KMS-11 (cell line): ENCODE measurements around the gene TPO.

Source experiments
- H2AFZ ChIP-seq: fragments of 200-600 bp; sonication (generic); 2 replicates; pipeline ENCODE4 v1.6.1; 2016; ENCODE audit warnings: antibody characterized with exemption, mixed run types, low read depth
- H3K27ac ChIP-seq: fragments of 200-600 bp; sonication (generic); 2 replicates; pipeline ENCODE4 v1.6.1; 2016; ENCODE audit warnings: mild to moderate bottlenecking, mixed run types
- H3K27me3 ChIP-seq: fragments of 200-600 bp; sonication (generic); 2 replicates; pipeline ENCODE4 v1.6.1; 2017; ENCODE audit warnings: mild to moderate bottlenecking, low read depth, mixed run types, moderate library complexity; ENCODE audit not compliant: insufficient read depth
- H3K36me3 ChIP-seq: fragments of 200-600 bp; sonication (generic); 2 replicates; pipeline ENCODE4 v1.6.1; 2017; ENCODE audit warnings: mild to moderate bottlenecking, mixed run types; ENCODE audit not compliant: insufficient read depth
- H3K4me1 ChIP-seq: fragments of 200-600 bp; sonication (generic); 2 replicates; pipeline ENCODE4 v1.6.1; 2016; ENCODE audit warnings: mild to moderate bottlenecking, low read depth, mixed run types; ENCODE audit not compliant: poor library complexity, severe bottlenecking
- H3K4me2 ChIP-seq: fragments of 200-600 bp; sonication (generic); 2 replicates; pipeline ENCODE4 v1.7.0; 2016; ENCODE audit warnings: mild to moderate bottlenecking, mixed run types
- H3K4me3 ChIP-seq: fragments of 200-600 bp; sonication (generic); IDR thresholded peaks from 2 replicates; pipeline ENCODE4 v1.6.1; 2017; ENCODE audit warnings: low read depth, low read length, mixed read lengths; ENCODE audit not compliant: insufficient read depth
- H3K79me2 ChIP-seq: fragments of 200-600 bp; sonication (generic); 2 replicates; pipeline ENCODE4 v1.6.1; 2016; ENCODE audit warnings: low read depth, mixed run types; ENCODE audit not compliant: insufficient read depth
- H3K9ac ChIP-seq: fragments of 200-600 bp; sonication (generic); 2 replicates; pipeline ENCODE4 v1.6.1; 2016; ENCODE audit warnings: mild to moderate bottlenecking, mixed run types
- H4K20me1 ChIP-seq: fragments of 200-600 bp; sonication (generic); 2 replicates; pipeline ENCODE4 v1.6.1; 2016; ENCODE audit warnings: mild to moderate bottlenecking, mixed run types; ENCODE audit not compliant: insufficient read depth
- TF ChIP-seq, protein P1 (sequence below): fragments of 200-600 bp; sonication (generic); conservative IDR thresholded peaks from 2 replicates; pipeline ENCODE4 v1.6.1; 2017; ENCODE audit warnings: low read depth, mild to moderate bottlenecking, antibody characterized with exemption, low read length, moderate library complexity, mixed read lengths

The TPO gene

DNA sequence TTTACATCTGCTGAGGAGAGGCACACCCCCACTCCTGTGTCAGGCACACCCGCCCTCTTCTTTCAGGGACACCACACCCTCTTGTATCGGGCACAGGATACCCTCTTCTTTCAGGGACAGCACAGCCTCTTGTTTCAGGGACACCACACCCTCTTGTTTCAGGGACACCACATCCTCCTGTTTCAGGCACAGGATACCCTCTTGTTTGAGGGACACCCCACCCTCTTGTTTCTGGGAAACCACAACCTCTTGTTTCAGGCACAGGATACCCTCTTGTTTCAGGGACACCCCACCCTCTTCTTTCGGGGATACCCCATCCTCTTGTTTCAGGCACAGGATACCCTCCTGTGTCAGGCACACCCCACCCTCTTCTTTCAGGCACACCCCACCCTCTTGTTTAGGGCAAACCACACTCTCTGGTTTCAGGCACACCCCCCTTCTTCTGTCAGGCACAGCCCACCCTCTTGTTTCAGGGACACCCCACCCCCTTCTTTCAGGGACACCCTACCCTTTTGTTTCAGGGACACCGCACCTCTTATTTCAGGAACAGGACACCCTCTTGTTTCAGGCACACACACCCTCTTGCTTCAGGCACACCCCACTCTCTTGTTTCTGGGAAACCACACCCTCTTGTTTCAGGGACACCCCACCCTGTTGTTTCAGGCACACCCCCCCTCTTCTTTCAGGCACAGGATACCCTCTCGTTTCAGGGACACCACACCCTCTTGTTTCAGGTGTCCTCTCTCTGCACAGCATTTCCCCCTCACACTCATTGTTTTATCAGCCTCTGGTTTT, 96.2 kb downstream of the TPO start:
- H2AFZ ChIP-seq: no peak overlapping the region
- H3K36me3 ChIP-seq: no peaks in the 10 kb centered on the region
- H3K27me3 ChIP-seq: no peaks in the 10 kb centered on the region
- TF ChIP-seq, protein P1, sequence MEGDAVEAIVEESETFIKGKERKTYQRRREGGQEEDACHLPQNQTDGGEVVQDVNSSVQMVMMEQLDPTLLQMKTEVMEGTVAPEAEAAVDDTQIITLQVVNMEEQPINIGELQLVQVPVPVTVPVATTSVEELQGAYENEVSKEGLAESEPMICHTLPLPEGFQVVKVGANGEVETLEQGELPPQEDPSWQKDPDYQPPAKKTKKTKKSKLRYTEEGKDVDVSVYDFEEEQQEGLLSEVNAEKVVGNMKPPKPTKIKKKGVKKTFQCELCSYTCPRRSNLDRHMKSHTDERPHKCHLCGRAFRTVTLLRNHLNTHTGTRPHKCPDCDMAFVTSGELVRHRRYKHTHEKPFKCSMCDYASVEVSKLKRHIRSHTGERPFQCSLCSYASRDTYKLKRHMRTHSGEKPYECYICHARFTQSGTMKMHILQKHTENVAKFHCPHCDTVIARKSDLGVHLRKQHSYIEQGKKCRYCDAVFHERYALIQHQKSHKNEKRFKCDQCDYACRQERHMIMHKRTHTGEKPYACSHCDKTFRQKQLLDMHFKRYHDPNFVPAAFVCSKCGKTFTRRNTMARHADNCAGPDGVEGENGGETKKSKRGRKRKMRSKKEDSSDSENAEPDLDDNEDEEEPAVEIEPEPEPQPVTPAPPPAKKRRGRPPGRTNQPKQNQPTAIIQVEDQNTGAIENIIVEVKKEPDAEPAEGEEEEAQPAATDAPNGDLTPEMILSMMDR: no peak
- no peak overlapping the region for H3K4me2 ChIP-seq
- no peaks in the 10 kb centered on the region for H4K20me1 ChIP-seq
- H3K79me2 ChIP-seq: no peaks in the 10 kb centered on the region
- no peak overlapping the region for H3K9ac ChIP-seq
- no peaks in the 10 kb centered on the region for H3K4me1 ChIP-seq
- no peak overlapping the region for H3K4me3 ChIP-seq
- no peak overlapping the region for H3K27ac ChIP-seq

DNA sequence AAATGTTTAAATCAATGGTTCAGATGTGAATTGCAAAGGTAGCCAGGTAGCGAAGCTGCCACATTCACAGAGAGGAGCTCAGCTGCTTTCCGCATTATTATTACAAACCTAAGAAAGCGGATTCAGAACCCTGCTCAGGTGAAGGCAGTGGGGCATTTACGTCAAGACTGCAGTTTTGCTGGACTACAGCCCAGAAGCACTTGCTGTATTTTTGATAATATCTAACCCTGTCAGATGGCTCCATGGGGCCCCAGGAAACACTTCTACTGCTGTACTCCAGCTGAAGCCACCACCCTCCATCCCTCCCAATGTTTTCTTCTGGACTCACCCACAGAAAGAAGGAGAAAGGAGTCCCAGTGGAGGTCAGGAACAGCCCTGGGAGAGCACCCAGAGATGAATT, 96.9 kb downstream of the TPO start:
- no peaks in the 10 kb centered on the region for H4K20me1 ChIP-seq
- H3K4me3 ChIP-seq: no peak overlapping the region
- H3K79me2 ChIP-seq: no peaks in the 10 kb centered on the region
- no peak overlapping the region for H3K9ac ChIP-seq
- no peaks in the 10 kb centered on the region for H3K36me3 ChIP-seq
- TF ChIP-seq, protein P1: no peak
- no peaks in the 10 kb centered on the region for H3K4me1 ChIP-seq
- H3K27me3 ChIP-seq: no peaks in the 10 kb centered on the region
- H3K27ac ChIP-seq: no peak overlapping the region
- H2AFZ ChIP-seq: no peak overlapping the region
- no peak overlapping the region for H3K4me2 ChIP-seq

DNA sequence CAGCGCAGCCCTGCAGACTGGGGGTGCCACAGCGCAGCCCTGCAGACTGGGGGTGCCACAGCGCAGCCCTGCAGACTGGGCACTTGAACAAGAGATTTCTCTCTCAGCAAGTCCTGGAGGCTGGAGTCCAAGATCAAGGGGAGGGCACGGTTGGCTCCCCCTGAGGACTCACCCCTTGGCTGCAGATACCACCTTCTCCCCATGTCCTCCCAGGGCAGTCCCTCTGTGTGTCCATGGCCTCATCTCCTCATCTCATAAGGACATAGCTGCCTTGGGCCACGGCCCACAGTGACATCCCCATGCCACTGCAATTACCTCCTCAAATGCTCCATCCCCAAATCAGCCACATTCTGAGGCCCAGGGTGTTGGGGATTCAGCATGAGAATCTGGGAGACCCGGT, 98.2 kb downstream of the TPO start:
- Histone ChIP-seq H3K36me3 (no peaks in the 10 kb centered on the region), H3K4me1 (no peaks in the 10 kb centered on the region), H3K27ac (no peak overlapping the region), H3K9ac (no peak overlapping the region), H3K4me3 (no peak overlapping the region), H4K20me1 (no peaks in the 10 kb centered on the region), H2AFZ (no peak overlapping the region), H3K4me2 (no peak overlapping the region), H3K79me2 (no peaks in the 10 kb centered on the region), H3K27me3 (no peaks in the 10 kb centered on the region)
- TF ChIP-seq, protein P1: no peak

DNA sequence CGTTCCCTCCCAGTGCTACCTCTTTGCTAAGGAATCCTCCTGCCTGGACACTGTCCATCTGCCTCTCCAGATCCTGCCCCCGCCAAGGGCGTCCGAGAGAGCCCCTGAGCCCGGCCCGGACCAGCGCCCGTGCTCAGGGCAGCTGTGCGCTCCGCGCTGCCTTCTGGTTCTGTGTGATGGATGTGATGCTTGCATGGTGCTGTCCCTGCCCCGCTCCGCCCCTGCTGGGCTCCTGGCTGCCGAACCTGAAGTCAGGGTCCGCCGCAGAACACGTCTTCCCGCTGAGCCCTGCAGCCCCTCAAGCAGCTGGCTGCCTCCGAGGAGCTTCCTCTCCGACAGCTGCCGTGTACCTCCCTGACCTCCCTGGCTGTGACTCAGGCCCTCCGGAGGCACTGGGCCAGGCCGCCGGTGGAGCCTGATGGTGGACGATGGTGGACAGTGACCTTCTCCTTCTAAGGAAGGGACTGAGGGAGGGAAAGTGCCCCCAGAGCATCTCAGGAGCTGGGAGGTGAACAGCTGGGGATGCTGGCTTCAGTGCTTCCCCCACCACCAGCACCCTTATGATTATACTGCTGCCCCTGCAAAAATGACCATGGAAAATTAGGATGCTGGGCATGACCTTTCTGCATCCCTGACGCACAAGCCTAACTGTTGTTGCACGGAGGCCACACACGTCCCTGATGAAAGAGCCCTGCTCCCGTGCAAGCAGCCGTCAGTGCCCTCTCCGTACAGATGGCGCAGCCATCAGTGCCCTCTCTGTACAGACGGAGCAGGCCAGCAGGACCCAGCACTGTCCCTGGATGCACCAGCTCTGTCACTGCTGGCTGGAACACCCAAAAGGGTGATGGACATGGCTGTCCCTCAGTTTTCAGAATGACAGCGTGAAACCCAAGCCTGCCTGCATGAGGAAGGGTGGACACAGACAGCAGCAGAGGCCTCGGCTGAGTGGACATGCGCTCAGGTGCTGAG, 99.3 kb downstream of the TPO start:
- H3K9ac ChIP-seq: no peak overlapping the region
- H3K4me1 ChIP-seq: no peaks in the 10 kb centered on the region
- no peaks in the 10 kb centered on the region for H4K20me1 ChIP-seq
- H3K4me2 ChIP-seq: no peak overlapping the region
- no peaks in the 10 kb centered on the region for H3K36me3 ChIP-seq
- no peak overlapping the region for H2AFZ ChIP-seq
- no peaks in the 10 kb centered on the region for H3K79me2 ChIP-seq
- TF ChIP-seq, protein P1: no peak
- H3K4me3 ChIP-seq: no peak overlapping the region
- no peak overlapping the region for H3K27ac ChIP-seq
- no peaks in the 10 kb centered on the region for H3K27me3 ChIP-seq
